ENCODE measurements around the gene ACE.

The ACE gene

GRCh38 chr17:63476854-63477479 lies at the start of gene ACE:
ACE (plus strand) TSS chr17:63477061; CDS start chr17:63477095, 34 bp downstream.
- H3K4me3 Mint-ChIP-seq: peak within 1 kb of the TSS; percentile 88 to 92 (median 89)
- H3K4me1 Mint-ChIP-seq: no peaks in the 10 kb centered on the region
- no peaks in the 10 kb centered on the region for H3K36me3 Mint-ChIP-seq (ENCODE audit: low read depth)
- peaks cover 70% of the 10 kb centered on the region for H3K27me3 Mint-ChIP-seq (ENCODE audit: low read depth)
- TF ChIP-seq CTCF (IDR thresholded peaks at IDR 0.05; ENCODE audit: unreplicated experiment in 3 of 3): no peak
- no peaks in the 10 kb centered on the region for H3K9me3 Mint-ChIP-seq
- H3K27ac Mint-ChIP-seq: no peak within 1 kb of the TSS

- Mint-ChIP-seq H3K4me1 (peaks cover 35% of the 10 kb centered on the region), H3K27ac (no peak overlapping the region), H3K36me3 (ENCODE audit: low read depth) (peaks cover 11% of the 10 kb centered on the region), H3K27me3 (ENCODE audit: low read depth) (no peaks in the 10 kb centered on the region), H3K9me3 (no peaks in the 10 kb centered on the region), H3K4me3 (no peak overlapping the region)
- TF ChIP-seq CTCF (IDR thresholded peaks at IDR 0.05; ENCODE audit: unreplicated experiment in 3 of 3): no peak
Observed at GRCh38 chr17:63429766-63430165, 47.1 kb upstream of the ACE start.

GRCh38 chr17:63430223-63430622 lies 46.6 kb upstream of the ACE start:
- Mint-ChIP-seq H3K4me3 (no peak overlapping the region), H3K9me3 (no peaks in the 10 kb centered on the region), H3K27ac (no peak overlapping the region), H3K36me3 (ENCODE audit: low read depth) (peaks cover 11% of the 10 kb centered on the region), H3K27me3 (ENCODE audit: low read depth) (no peaks in the 10 kb centered on the region), H3K4me1 (peaks cover 35% of the 10 kb centered on the region)
- no peak for TF ChIP-seq CTCF (IDR thresholded peaks at IDR 0.05; ENCODE audit: unreplicated experiment in 3 of 3)

- H3K4me3 Mint-ChIP-seq: no peak overlapping the region
- no peaks in the 10 kb centered on the region for H3K9me3 Mint-ChIP-seq
- H3K36me3 Mint-ChIP-seq (ENCODE audit: low read depth): peaks cover 8% of the 10 kb centered on the region
- no peaks in the 10 kb centered on the region for H3K27me3 Mint-ChIP-seq (ENCODE audit: low read depth)
- TF ChIP-seq CTCF (IDR thresholded peaks at IDR 0.05; ENCODE audit: unreplicated experiment in 3 of 3): no peak
- no peak overlapping the region for H3K27ac Mint-ChIP-seq
- H3K4me1 Mint-ChIP-seq: peaks cover 30% of the 10 kb centered on the region
Observed at GRCh38 chr17:63431618-63431938, 45.3 kb upstream of the ACE start.

GRCh38 chr17:63431939-63432804 lies 44.7 kb upstream of the ACE start:
- Mint-ChIP-seq H3K9me3 (no peaks in the 10 kb centered on the region), H3K36me3 (ENCODE audit: low read depth) (peaks cover 4% of the 10 kb centered on the region)
- no peak for TF ChIP-seq CTCF (IDR thresholded peaks at IDR 0.05; ENCODE audit: unreplicated experiment in 3 of 3)

More at GRCh38 chr17:63431939-63432804, 44.7 kb upstream of the ACE start:
- H3K27me3 Mint-ChIP-seq (ENCODE audit: low read depth): no peaks in the 10 kb centered on the region
- no peak overlapping the region for H3K4me3 Mint-ChIP-seq
- peaks cover 26% of the 10 kb centered on the region for H3K4me1 Mint-ChIP-seq
- H3K27ac Mint-ChIP-seq: peak overlapping the region in 2 of 3 experiments; percentile 61 to 67
